Keratinocyte (primary cell): ENCODE measurements around the gene CCR9. TPM values are rescaled to one million over a fixed set of nuclear protein-coding genes. Genes with fewer than 3 reads are reported as not detected.

Experiments used
- DNase-seq: peaks from one replicate; pipeline ENCODE4 v3.0.0-alpha.2; 2011; ENCODE audit warnings: low read depth, missing footprints, low spot score
- FAIRE-seq: peaks from 2 replicates; lab custom pipeline; 2011; peaks lifted over from hg19 to GRCh38; lab: Jason Lieb, UNC
- H2AFZ ChIP-seq: 2 replicates; pipeline ENCODE4 v1.6.0; 2012; ENCODE audit warnings: low read length, control low read depth, inconsistent platforms; ENCODE audit not compliant: control insufficient read depth
- H3K27ac ChIP-seq: 2 replicates; pipeline ENCODE4 v1.5.1; 2011; ENCODE audit warnings: low read length; ENCODE audit not compliant: control insufficient read depth, insufficient read depth
- H3K27me3 ChIP-seq: 3 replicates; pipeline ENCODE4 v1.6.0; 2011; ENCODE audit warnings: low read length; ENCODE audit not compliant: control insufficient read depth, insufficient read depth; ENCODE audit errors: extremely low read depth
- H3K36me3 ChIP-seq, 2 experiments: 2 replicates in 1 of 2; 3 replicates in 1 of 2; pipeline ENCODE4 v1.5.1; 2011; ENCODE audit warnings: low read length in 2 of 2, mild to moderate bottlenecking in 1 of 2; ENCODE audit not compliant: control insufficient read depth in 2 of 2, insufficient read depth in 2 of 2; ENCODE audit errors: extremely low read depth in 1 of 2
- H3K4me1 ChIP-seq: 3 replicates; pipeline ENCODE4 v1.5.1; 2011; ENCODE audit warnings: low read length; ENCODE audit not compliant: control insufficient read depth, insufficient read depth; ENCODE audit errors: extremely low read depth
- H3K4me2 ChIP-seq: 3 replicates; pipeline ENCODE4 v1.6.0; 2011; ENCODE audit warnings: low read depth, low read length; ENCODE audit not compliant: control insufficient read depth, insufficient read depth; ENCODE audit errors: extremely low read depth
- H3K4me3 ChIP-seq, 3 experiments: fragments of 200-600 bp in 1 of 3; sonication (generic) in 1 of 3; 2 replicates in 2 of 3; 3 replicates in 1 of 3; pipeline ENCODE4 v1.5.1; 2011 to 2016; ENCODE audit warnings: low read length in 3 of 3, mild to moderate bottlenecking in 3 of 3, control low read depth in 2 of 3, inconsistent platforms in 1 of 3, low read depth in 1 of 3, mixed read lengths in 1 of 3, mixed run types in 1 of 3, moderate library complexity in 1 of 3; ENCODE audit not compliant: control insufficient read depth in 2 of 3, insufficient read depth in 2 of 3; ENCODE audit errors: extremely low read depth in 1 of 3
- H3K79me2 ChIP-seq: 2 replicates; pipeline ENCODE4 v1.6.0; 2012; ENCODE audit warnings: low read length; ENCODE audit not compliant: control insufficient read depth, insufficient read depth
- H3K9ac ChIP-seq: 3 replicates; pipeline ENCODE4 v1.6.0; 2011; ENCODE audit warnings: low read length; ENCODE audit not compliant: control insufficient read depth, insufficient read depth; ENCODE audit errors: extremely low read depth
- H3K9me1 ChIP-seq: 3 replicates; pipeline ENCODE4 v1.6.0; 2011; ENCODE audit warnings: low read length; ENCODE audit not compliant: control insufficient read depth, insufficient read depth; ENCODE audit errors: extremely low read depth
- H3K9me3 ChIP-seq: 2 replicates; pipeline ENCODE4 v1.5.1; 2012; ENCODE audit warnings: low read depth, low read length; ENCODE audit not compliant: control insufficient read depth
- H4K20me1 ChIP-seq: 3 replicates; pipeline ENCODE4 v1.6.0; 2011; ENCODE audit warnings: low read length; ENCODE audit not compliant: control insufficient read depth, insufficient read depth; ENCODE audit errors: extremely low read depth
- EZH2 ChIP-seq: IDR thresholded peaks from one replicate; pipeline ENCODE4 v1.6.1; 2012; ENCODE audit warnings: inconsistent platforms, mild to moderate bottlenecking, low read length, moderate library complexity
- dilution Hi-C: fragments of 300-500 bp; cut with MboI; formaldehyde crosslinking; loops from one replicate; pipeline ENCODE4 v1.7.0; 2020; ENCODE audit warnings: low sequenced_read_pairs; ENCODE audit not compliant: extremely low pct_ligation_motif_present
- polyA plus RNA-seq, 5 experiments: library from polyadenylated mRNA; depleted of rRNA in 3 of 5; stranded (reverse) in 3 of 5; stranded (forward) in 1 of 5; unstranded in 1 of 5; fragments of >200 nt; gene quantifications; 1 replicate in 1 of 5; 2 replicates in 3 of 5; 3 replicates in 1 of 5; pipeline versions ENCODE4 v1.2.1 to v1.2.3, GENCODE V29; 2011 to 2012; ENCODE audit warnings: missing spikeins in 2 of 5, low read depth in 1 of 5, low replicate concordance in 1 of 5
- TF ChIP-seq, protein P1 (sequence below), 3 experiments: IDR thresholded peaks in 1 of 3; conservative IDR thresholded peaks in 1 of 3; optimal IDR thresholded peaks in 1 of 3; 2 replicates in 2 of 3; 3 replicates in 1 of 3; pipeline versions ENCODE3 to v1.5.1; 2011; ENCODE audit warnings: low read length in 3 of 3, mild to moderate bottlenecking in 3 of 3, moderate library complexity in 2 of 3, control low read depth in 1 of 3, inconsistent platforms in 1 of 3; ENCODE audit not compliant: insufficient read depth in 2 of 3; ENCODE audit errors: extremely low read depth in 1 of 3

CCR9 gene
- polyA plus RNA-seq, 1 donor (not counting 4 experiments of a cell fraction or from before 2014, with no cell fraction given), result not detected

GRCh38 chr3:45950131-45950530 lies 63.8 kb downstream of the CCR9 start:
- H3K27ac ChIP-seq, result no peak overlapping the region
- DNase-seq, result no peak
- H3K4me1 ChIP-seq, result no peaks in the 10 kb centered on the region
- TF ChIP-seq EZH2, result no peak
- TF ChIP-seq, protein P1, sequence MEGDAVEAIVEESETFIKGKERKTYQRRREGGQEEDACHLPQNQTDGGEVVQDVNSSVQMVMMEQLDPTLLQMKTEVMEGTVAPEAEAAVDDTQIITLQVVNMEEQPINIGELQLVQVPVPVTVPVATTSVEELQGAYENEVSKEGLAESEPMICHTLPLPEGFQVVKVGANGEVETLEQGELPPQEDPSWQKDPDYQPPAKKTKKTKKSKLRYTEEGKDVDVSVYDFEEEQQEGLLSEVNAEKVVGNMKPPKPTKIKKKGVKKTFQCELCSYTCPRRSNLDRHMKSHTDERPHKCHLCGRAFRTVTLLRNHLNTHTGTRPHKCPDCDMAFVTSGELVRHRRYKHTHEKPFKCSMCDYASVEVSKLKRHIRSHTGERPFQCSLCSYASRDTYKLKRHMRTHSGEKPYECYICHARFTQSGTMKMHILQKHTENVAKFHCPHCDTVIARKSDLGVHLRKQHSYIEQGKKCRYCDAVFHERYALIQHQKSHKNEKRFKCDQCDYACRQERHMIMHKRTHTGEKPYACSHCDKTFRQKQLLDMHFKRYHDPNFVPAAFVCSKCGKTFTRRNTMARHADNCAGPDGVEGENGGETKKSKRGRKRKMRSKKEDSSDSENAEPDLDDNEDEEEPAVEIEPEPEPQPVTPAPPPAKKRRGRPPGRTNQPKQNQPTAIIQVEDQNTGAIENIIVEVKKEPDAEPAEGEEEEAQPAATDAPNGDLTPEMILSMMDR (optimal IDR thresholded peaks at IDR 0.05 in 1 of 3, IDR thresholded peaks at IDR 0.05 in 1 of 3, conservative IDR thresholded peaks at IDR 0.05 in 1 of 3; ENCODE audit: extremely low read depth in 1 of 3, insufficient read depth in 2 of 3, low read length in 3 of 3), result no peak
- no peaks in the 10 kb centered on the region for H3K79me2 ChIP-seq
- no peak overlapping the region for H3K4me2 ChIP-seq
- H3K36me3 ChIP-seq, result peaks cover 20 to 48% of the 10 kb centered on the region in 2 experiments
- H3K27me3 ChIP-seq, result no peaks in the 10 kb centered on the region
- no peak overlapping the region for H3K4me3 ChIP-seq
- H4K20me1 ChIP-seq, result no peaks in the 10 kb centered on the region
- H3K9me1 ChIP-seq, result no peaks in the 10 kb centered on the region
- dilution Hi-C loops, result no loop called here
- H3K9ac ChIP-seq, result no peak overlapping the region
- H2AFZ ChIP-seq, result no peak overlapping the region
- FAIRE-seq, result no peak
- no peaks in the 10 kb centered on the region for H3K9me3 ChIP-seq

DNA sequence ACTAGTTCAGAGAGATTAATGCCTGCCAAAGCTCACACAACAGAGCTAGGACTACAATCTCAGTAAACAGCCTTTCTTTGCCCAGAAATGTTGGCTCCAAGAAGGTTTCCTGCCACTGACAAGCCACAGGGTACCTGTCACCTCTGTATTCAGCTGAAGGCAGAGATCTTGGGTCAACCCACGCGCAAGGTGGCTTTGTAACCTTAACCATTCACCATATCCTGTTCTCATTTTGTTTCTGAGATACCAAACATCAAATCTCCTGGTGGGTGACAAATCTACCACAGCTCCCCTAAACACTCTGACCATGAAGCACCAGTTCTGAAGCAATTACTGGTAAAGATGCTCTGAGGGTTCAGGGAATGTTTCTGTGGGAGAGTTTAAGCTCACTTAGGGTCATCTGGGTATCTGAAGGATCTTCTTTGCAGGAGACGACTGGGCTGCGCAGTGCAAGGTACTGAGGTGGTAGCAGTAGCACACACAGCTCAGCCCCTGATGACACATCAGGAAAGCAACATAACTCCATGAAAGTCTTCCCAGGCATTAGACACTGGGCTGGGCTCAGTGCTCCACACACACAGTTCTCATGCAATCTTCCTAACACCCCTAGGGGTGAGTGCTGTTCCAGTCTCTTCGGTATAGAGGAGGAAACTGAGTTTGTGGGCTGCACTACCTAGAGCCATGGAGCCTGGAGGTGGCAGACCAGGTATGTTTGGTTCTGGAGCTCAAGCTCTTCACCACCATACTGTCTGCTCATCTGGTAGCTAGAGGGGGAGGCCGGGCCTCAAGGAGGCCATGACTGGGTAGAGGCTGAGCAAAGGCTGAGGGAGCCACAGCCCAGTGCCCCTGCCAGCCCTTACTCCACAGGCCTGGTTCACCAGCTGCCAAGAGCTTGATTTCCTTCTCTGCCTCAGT lies 64.6 kb downstream of the CCR9 start:
- dilution Hi-C loops, result no loop called here
- no peaks in the 10 kb centered on the region for H3K9me1 ChIP-seq
- no peaks in the 10 kb centered on the region for H3K9me3 ChIP-seq
- DNase-seq, result no peak
- no peaks in the 10 kb centered on the region for H3K79me2 ChIP-seq
- no peaks in the 10 kb centered on the region for H3K27me3 ChIP-seq
- FAIRE-seq, result no peak
- no peaks in the 10 kb centered on the region for H4K20me1 ChIP-seq
- no peak overlapping the region for H2AFZ ChIP-seq
- peaks cover 24 to 52% of the 10 kb centered on the region in 2 experiments for H3K36me3 ChIP-seq
- no peak overlapping the region for H3K9ac ChIP-seq
- H3K4me1 ChIP-seq, result no peaks in the 10 kb centered on the region
- TF ChIP-seq, protein P1 (optimal IDR thresholded peaks at IDR 0.05 in 1 of 3, IDR thresholded peaks at IDR 0.05 in 1 of 3, conservative IDR thresholded peaks at IDR 0.05 in 1 of 3; ENCODE audit: extremely low read depth in 1 of 3, insufficient read depth in 2 of 3, low read length in 3 of 3), result no peak
- TF ChIP-seq EZH2, result no peak
- H3K4me2 ChIP-seq, result no peak overlapping the region
- H3K4me3 ChIP-seq, result no peak overlapping the region
- H3K27ac ChIP-seq, result no peak overlapping the region
